G401.6 (cell line): ENCODE measurements around the gene MS4A5.
"Not testable (repeated sequence)": the region's sequence is repeated elsewhere in the genome, so short reads cannot be mapped to it uniquely, and the experiment has no call there.

Source experiments
- FAIRE-seq: peaks from 2 replicates; lab custom pipeline; 2012; peaks lifted over from hg19 to GRCh38; lab: Jason Lieb, UNC

MS4A5 gene, protein sequence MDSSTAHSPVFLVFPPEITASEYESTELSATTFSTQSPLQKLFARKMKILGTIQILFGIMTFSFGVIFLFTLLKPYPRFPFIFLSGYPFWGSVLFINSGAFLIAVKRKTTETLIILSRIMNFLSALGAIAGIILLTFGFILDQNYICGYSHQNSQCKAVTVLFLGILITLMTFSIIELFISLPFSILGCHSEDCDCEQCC

GRCh38 chr11:60429272-60429671 is at the start of gene MS4A5:
Gene MS4A5, plus strand, starts transcription at chr11:60429572. Its CDS starts 103 bp downstream, at chr11:60429675.
- no peak for FAIRE-seq

DNA sequence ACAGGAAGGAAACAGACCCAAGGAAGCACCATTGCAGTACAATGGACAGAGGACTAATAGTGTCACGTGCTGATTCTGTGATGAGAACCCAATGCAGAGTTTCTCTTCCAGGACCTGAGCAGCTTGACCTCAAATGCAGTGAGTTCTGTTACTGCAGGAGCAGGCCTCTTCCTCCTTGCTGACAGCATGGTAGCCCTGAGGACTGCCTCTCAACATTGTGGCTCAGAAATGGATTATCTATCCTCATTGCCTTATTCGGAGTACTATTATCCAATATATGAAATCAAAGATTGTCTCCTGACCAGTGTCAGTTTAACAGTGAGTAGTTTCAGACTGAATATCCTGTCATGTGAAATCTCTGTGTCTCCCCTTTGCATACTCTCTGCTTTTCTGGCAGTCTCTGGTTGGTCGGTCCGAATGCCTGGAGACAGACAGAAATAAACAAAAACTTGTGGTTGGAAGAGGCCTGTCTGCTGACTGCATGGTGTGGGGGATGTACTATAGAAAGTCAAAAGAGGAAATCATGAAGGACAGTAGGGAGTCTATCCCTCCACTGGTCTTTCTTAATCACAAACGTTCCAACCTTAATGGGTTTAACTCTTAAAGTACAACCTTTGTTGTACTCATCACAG is 40.0 kb upstream of the MS4A5 start:
- FAIRE-seq: no peak

- FAIRE-seq: no peak
Observed at GRCh38 chr11:60390419-60390818, 39.0 kb upstream of the MS4A5 start.

- no peak for FAIRE-seq
Observed at GRCh38 chr11:60392361-60392760, 37.0 kb upstream of the MS4A5 start.

DNA sequence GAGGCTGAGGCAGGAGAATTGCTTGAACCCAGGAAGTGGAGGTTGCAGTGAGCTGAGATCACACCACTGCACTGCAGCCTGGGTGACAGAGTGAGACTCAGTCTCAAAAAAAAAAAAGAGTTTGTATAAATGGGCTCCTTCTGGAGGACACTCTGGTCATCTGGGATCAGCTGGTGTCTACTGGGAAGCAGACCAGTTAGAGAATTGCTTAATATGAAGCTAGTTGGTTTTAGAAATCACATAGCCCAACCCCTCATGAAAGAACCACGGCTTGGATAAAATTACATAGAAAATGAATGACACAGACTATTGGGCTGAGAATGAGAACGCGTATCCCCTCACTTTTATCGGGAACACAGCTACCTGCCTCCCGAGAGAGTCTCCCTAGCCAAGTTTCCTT is 36.4 kb upstream of the MS4A5 start:
- FAIRE-seq: no peak

- FAIRE-seq: no peak
Observed at GRCh38 chr11:60394666-60395380, 34.5 kb upstream of the MS4A5 start.

DNA sequence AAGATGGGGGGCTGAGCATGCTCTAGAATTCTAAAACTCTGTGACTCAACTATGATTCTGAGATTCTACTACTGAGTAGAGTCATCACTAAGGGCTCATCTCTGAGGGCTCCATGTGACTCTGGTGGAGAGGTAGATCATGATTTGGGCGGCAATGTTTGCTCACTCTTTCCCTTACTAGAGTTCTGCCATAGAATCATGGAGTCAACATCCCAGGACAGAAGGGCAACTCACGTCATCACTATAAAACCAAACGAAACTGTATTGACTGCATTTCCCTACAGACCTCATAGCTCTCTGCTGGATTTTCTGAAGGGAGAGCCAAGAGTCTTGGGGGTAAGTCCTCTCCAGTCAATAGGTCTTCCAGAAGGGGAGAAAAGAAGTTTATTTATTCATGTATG is 33.0 kb upstream of the MS4A5 start, which contains the start of gene MS4A14:
Gene MS4A14, plus strand, starts transcription at position 78 of the 400 bp plus-strand sequence. Its CDS starts 120 bp downstream, at position 198.
- no peak for FAIRE-seq

- no peak for FAIRE-seq
Observed at GRCh38 chr11:60396799-60397198, 32.6 kb upstream of the MS4A5 start.

DNA sequence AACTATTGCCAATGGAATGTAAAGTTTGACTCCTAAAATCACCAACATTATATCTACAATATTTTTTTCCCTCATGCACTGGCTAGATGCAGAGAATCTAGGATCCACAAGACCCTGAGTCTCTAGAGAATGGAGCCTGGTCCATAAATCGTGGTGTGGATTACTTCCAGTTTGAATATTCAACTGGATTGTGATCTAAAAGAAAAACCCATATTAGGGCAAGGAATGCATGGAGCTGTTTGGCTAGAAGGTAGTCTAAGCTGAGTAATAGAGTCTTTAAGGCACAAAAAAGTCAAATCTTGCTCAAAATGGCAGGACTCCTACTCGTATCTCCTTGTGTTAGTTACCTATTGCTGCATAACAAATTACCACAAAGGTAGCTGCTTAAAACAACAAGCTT is 9.4 kb upstream of the MS4A5 start:
- FAIRE-seq: no peak

DNA sequence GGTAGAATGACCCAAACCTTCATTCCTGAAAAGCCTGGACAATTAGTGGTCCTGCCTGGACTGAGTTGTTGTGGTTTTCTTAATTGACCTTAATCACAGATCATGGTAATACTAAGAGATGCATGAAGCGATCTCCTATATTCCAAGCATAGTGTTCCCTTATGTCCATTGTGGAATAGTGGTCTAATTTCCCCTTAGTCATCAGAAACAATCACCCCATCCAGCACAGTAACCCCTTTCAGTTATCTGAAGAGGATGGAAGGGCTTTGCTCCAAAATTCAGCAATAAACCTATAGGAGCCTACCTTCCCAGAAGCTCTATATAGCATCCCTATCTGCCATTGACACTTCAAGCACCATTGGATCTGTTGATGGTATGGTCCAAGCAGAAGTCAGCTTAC is 6.8 kb upstream of the MS4A5 start:
- no peak for FAIRE-seq

- no peak for FAIRE-seq
Observed at GRCh38 chr11:60428517-60428916, 855 bp upstream of the MS4A5 start.

DNA sequence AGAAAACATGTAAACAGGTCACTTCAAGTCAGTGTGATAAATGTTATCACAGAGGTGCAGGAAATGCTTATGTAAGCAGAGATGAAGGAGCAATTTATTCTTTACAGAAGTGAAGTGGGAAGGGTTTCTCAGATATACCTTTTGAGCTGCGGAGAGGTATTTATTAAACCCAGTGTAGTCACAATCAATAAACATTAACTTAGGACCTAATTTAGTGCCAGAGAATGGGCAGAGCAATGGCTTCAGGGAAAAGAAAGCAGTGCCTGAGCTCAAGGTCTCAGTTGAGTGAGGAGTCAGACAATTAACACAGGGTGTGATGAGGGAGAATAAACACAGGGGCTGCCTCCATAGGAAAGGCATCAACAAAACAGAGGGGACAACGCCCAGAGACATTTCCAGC is 1.9 kb downstream of the MS4A5 start:
- no peak for FAIRE-seq

DNA sequence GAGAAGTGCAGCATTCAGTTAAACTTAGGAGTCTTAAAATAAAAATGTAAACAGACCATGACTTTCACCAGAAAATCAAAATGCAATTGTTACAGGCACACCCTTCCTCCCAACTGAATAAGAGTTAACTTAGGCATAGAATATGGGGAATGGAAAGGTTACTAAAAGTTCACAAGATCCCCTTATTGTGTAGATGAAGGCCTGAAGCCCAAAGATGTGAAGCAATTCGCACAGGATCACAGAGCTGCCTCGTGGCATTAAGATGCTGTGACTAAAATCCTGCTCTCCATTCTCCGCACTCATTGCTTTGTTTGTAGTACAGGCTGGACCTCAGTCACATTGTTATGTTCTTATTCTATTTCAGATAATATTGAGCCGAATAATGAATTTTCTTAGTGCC is 4.0 kb downstream of the MS4A5 start:
- no peak for FAIRE-seq

DNA sequence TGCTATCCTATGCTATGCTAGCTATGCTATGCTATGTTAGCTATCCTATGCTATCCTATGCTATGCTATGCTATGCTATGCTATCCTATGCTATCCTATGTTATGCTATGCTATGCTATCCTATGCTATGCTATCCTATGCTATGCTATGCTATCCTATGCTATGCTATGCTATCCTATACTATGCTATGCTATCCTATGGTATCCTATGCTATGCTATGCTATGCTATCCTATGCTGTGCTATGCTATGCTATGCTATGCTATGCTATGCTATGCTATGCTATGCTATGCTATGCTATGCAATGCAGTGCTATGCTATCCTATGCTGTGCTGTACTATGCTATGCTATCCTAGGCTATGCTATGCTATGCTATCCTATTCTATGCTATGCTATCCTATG is 17.7 kb downstream of the MS4A5 start:
- no peak for FAIRE-seq

DNA sequence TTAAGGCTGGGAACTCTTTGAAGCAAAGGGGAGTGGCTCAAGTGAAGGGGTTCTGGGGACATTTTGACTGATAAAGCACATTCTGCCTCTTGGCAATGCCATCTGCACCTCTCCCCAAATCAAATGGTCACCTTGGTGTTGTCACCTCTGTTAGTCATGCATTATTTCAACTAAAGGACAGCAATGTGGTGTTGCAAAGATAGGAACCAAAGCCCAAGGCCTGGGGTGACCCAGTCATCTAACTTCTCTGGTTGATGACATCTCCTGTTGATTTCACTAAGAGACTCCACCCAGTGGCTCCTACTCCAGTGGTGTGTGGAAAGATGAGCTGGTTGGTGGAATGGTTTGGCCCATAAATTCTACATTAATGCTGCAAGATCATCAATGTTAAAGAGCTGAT is 18.5 kb downstream of the MS4A5 start:
- no peak for FAIRE-seq

- FAIRE-seq: not testable (repeated sequence)
Observed at GRCh38 chr11:60451185-60451584, 21.8 kb downstream of the MS4A5 start.

DNA sequence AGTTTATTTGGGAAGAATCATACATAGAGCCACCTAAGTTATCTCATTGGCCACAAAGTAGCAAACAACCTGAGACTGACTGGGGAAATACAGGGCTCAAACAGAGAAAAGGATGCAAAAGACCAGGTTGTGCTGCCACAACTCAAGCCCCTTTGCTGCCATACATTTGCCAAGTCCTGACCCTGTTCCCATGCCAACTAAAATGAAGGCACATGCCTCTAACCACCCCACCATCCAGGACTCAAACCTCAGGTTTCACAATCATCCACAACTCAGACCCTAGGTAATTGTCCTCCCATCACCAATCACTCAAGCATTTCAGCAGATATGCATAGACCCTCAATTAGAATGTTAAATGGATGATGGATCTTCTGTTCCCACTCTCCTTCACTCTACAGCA is 24.8 kb downstream of the MS4A5 start:
- no peak for FAIRE-seq

DNA sequence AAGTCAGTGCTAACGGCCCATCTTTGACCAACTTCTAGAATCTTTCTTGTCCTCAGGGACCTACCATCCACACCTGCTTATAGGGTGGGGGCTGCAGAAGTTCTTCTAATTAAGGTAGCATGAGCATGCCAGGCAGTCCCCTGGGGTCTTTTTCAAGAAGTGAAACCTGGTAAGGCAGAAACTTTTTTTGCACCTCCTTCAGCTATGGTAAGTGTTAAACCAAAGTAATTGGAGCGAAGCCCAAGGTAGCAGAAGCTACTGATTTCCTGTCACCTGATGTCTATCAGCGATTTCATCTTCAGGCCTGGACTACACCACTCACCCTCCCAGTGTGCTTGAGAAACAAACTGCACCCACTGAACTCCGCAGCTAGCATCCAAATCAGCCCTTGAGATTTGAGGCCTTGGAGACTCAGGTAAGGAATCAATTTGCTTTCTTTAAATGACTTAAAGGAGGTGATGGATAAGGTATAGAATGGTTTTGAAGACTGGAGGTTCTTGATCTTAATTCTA is 26.2 kb downstream of the MS4A5 start, which contains the start of gene MS4A1:
Gene MS4A1, plus strand, starts transcription at position 317 of the 512 bp plus-strand sequence. CDS start 6,528 bp downstream, outside the sequence.
- no peak for FAIRE-seq

- FAIRE-seq: no peak
Observed at GRCh38 chr11:60457576-60457975, 28.2 kb downstream of the MS4A5 start.

DNA sequence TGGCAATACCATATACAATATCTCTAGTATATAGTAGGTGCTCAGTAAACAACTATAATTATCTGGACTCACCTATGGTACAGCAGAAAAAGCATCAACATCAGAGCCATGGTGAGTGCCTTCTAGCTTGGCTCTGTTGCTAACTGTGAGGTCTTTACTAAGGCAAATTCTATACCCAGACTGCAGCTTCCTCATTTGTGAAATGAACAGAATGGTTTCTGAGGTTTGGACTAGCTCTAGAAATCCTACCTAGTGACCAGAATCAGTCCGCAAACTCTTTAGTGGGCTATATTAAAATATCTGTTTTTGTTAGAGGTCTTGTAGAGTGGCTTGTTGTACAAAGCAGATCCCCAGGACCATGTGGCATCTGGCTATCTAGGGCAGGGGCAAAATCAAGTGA is 30.0 kb downstream of the MS4A5 start:
- no peak for FAIRE-seq

DNA sequence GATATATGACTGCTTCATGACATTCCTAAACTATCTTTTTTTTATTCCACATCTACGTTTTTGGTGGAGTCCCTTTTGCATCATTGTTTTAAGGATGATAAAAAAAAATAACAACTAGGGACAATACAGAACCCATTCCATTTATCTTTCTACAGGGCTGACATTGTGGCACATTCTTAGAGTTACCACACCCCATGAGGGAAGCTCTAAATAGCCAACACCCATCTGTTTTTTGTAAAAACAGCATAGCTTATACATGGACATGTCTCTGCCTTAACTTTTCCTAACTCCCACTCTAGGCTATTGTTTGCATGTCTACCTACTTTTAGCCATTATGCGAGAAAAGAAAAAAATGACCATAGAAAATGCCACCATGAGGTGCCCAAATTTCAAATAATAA is 39.5 kb downstream of the MS4A5 start:
- no peak for FAIRE-seq

- no peak for FAIRE-seq
Observed at GRCh38 chr11:60469723-60470122, 40.4 kb downstream of the MS4A5 start.

DNA sequence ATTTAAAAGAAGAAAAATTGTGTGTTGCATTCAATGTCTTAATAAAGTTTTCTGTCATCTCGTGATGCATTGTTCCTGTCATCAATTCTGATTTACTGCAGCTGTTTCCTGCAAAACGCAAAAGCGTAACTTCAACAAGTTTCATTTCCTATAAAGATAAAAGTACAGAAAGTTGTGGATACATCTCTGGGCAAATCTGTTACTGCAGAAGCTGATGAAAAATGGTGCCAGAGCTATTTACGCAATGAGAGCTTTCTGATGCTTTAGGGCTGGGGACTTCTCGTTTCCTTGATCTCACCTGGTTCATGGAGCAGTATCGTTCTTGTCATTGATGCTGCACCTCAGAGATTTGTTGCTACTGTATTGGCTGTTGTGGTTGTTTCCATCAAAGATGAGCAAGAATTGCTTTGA is 47.7 kb downstream of the MS4A5 start:
- FAIRE-seq: no peak
